ENCODE results near the gene MPRIP. TPM values are rescaled to one million over a fixed set of nuclear protein-coding genes. Genes with fewer than 3 reads are reported as not detected.
"Not testable (repeated sequence)": the region's sequence is repeated elsewhere in the genome, so short reads cannot be mapped to it uniquely, and the experiment has no call there.

The MPRIP gene
- total RNA-seq, 4 donors from 2014 or later = 130 to 244 (median 155) TPM

GRCh38 chr17:17156511-17156910 lies 114.3 kb downstream of the MPRIP start:
- Histone ChIP-seq H3K27ac (peak overlapping the region in 1 of 3 donors; percentile 16), H3K27me3 (no peaks in the 10 kb centered on the region), H3K4me3 (replicated peaks in 1 of 3) (no peak overlapping the region), H3K36me3 (peaks cover 66 to 67% of the 10 kb centered on the region in 2 donors), H3K9me3 (no peaks in the 10 kb centered on the region), H3K4me1 (peaks cover 23 to 30% of the 10 kb centered on the region in 2 donors)
- no peak for DNase-seq
- WGBS, 2 donors = 55 to 68% methylated on average over 9 to 10 of the region's 10 CpGs
- intact Hi-C loops (cut with DNase I) = no loop called here
- TF ChIP-seq, protein P1, sequence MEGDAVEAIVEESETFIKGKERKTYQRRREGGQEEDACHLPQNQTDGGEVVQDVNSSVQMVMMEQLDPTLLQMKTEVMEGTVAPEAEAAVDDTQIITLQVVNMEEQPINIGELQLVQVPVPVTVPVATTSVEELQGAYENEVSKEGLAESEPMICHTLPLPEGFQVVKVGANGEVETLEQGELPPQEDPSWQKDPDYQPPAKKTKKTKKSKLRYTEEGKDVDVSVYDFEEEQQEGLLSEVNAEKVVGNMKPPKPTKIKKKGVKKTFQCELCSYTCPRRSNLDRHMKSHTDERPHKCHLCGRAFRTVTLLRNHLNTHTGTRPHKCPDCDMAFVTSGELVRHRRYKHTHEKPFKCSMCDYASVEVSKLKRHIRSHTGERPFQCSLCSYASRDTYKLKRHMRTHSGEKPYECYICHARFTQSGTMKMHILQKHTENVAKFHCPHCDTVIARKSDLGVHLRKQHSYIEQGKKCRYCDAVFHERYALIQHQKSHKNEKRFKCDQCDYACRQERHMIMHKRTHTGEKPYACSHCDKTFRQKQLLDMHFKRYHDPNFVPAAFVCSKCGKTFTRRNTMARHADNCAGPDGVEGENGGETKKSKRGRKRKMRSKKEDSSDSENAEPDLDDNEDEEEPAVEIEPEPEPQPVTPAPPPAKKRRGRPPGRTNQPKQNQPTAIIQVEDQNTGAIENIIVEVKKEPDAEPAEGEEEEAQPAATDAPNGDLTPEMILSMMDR (IDR thresholded peaks at IDR 0.05) = no peak
- TF ChIP-seq POLR2A (IDR thresholded peaks at IDR 0.05) = no peak

DNA sequence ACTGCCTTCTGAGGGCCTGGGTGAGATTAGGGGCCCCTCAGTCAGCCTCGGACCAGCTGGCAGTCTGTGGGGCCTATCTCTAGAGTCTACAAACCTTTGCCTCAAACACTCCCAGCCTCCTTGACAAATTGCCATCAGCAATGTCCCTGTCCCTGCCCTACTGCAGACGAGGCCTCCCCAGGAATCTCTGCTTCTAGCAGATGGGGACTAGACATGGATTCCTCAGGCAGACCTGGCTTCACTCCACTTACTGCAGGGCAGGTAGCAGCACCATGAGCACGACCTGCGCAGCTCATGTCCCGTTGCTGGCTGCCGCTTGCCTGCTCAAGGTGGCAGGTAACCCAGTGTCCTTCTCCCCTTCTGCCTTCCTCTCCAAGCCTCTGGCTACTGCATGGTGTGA lies 114.8 kb downstream of the MPRIP start:
- TF ChIP-seq POLR2A (IDR thresholded peaks at IDR 0.05) = no peak
- TF ChIP-seq, protein P1 (IDR thresholded peaks at IDR 0.05) = no peak
- intact Hi-C loops (cut with DNase I) = no loop called here
- Histone ChIP-seq H3K4me1 (peaks cover 19 to 25% of the 10 kb centered on the region in 2 donors), H3K27ac (peak overlapping the region in 1 of 3 donors; percentile 16), H3K9me3 (no peaks in the 10 kb centered on the region), H3K36me3 (peaks cover 72% of the 10 kb centered on the region in 2 donors), H3K4me3 (replicated peaks in 1 of 3) (no peak overlapping the region), H3K27me3 (no peaks in the 10 kb centered on the region)
- DNase-seq = no peak
- 87 to 88% methylated on average over 4 to 6 of the region's 6 CpGs for WGBS, 2 donors

DNA sequence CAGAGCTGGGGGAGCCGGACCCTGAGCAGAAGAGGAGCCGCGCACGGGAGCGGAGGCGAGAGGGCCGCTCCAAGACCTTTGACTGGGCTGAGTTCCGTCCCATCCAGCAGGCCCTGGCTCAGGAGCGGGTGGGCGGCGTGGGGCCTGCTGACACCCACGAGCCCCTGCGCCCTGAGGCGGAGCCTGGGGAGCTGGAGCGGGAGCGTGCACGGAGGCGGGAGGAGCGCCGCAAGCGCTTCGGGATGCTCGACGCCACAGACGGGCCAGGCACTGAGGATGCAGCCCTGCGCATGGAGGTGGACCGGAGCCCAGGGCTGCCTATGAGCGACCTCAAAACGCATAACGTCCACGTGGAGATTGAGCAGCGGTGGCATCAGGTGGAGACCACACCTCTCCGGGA lies 116.2 kb downstream of the MPRIP start:
- intact Hi-C loops (cut with DNase I); DNase-seq; H3K9me3 ChIP-seq; H3K4me3 ChIP-seq (replicated peaks in 1 of 3); H3K27me3 ChIP-seq; H3K27ac ChIP-seq: not testable (repeated sequence)
- H3K4me1 ChIP-seq = peaks cover 14 to 16% of the 10 kb centered on the region in 2 donors
- WGBS, 2 donors = 94 to 96% methylated on average over 30 to 33 of the region's 33 CpGs
- peaks cover 76 to 77% of the 10 kb centered on the region in 2 donors for H3K36me3 ChIP-seq

DNA sequence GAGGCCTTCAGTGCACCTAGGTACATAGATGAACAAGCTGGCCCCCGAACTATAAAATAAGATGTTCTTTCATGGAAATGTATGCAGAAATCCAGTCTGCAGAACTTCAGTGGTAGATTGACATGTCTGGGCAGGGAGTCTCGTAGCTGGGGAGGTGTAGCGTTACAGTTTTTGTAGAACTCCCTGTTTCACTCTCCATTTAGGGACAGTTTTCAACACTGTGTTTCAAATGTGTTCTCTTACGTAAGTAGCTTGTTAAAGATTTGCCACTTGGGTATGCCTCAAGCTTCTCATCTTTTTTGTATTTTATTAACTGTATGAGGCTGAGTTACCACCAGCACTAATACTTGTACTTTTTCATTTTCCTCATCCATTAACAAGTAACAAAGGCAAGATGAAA lies 117.3 kb downstream of the MPRIP start:
- no peak for TF ChIP-seq POLR2A (IDR thresholded peaks at IDR 0.05)
- TF ChIP-seq, protein P1 (IDR thresholded peaks at IDR 0.05) = no peak
- no peaks in the 10 kb centered on the region for H3K9me3 ChIP-seq
- peaks cover 14 to 16% of the 10 kb centered on the region in 2 donors for H3K4me1 ChIP-seq
- no peaks in the 10 kb centered on the region for H3K27me3 ChIP-seq
- no peak overlapping the region for H3K27ac ChIP-seq
- 94 to 96% methylated on average over 4 of the region's 4 CpGs for WGBS, 2 donors
- no peak overlapping the region for H3K4me3 ChIP-seq (replicated peaks in 1 of 3)
- intact Hi-C loops (cut with DNase I) = no loop called here
- peaks cover 76 to 81% of the 10 kb centered on the region in 2 donors for H3K36me3 ChIP-seq
- no peak for DNase-seq

- H3K4me1 ChIP-seq = peaks cover 7 to 11% of the 10 kb centered on the region in 2 donors
- H3K27me3 ChIP-seq = no peaks in the 10 kb centered on the region
- TF ChIP-seq POLR2A (IDR thresholded peaks at IDR 0.05) = no peak
- TF ChIP-seq, protein P1 (IDR thresholded peaks at IDR 0.05) = no peak
- H3K9me3 ChIP-seq = no peaks in the 10 kb centered on the region
- peak; percentile 34 to 66 for DNase-seq
- H3K4me3 ChIP-seq (replicated peaks in 1 of 3) = no peak overlapping the region
- intact Hi-C loops (cut with DNase I) = no loop called here
- peaks cover 82 to 85% of the 10 kb centered on the region in 2 donors for H3K36me3 ChIP-seq
- 56 to 77% methylated on average over 5 to 6 of the region's 6 CpGs for WGBS, 2 donors
- H3K27ac ChIP-seq = no peak overlapping the region
These were observed 118.9 kb downstream of the MPRIP start for GRCh38 chr17:17161121-17161520.
